Skeletal muscle satellite cell (primary cell): ENCODE measurements around the gene ZNF584.
A peak's percentile ranks its signal among the peaks of the same experiment; 100 is the strongest.
"Not testable (repeated sequence)": the region's sequence is repeated elsewhere in the genome, so short reads cannot be mapped to it uniquely, and the experiment has no call there.

Experiments used
- H3K27me3 ChIP-seq: 2 replicates; pipeline ENCODE4 v1.7.0; 2013; ENCODE audit warnings: low read length; ENCODE audit not compliant: control insufficient read depth, insufficient read depth
- H3K36me3 ChIP-seq: 2 replicates; pipeline ENCODE4 v1.7.0; 2013; ENCODE audit warnings: mild to moderate bottlenecking, control low read depth, low read length; ENCODE audit not compliant: insufficient read depth
- H3K4me1 ChIP-seq: 2 replicates; pipeline ENCODE4 v1.7.0; 2013; ENCODE audit warnings: low read length; ENCODE audit not compliant: control insufficient read depth, insufficient read depth
- H3K4me2 ChIP-seq: 2 replicates; pipeline ENCODE4 v1.7.0; 2013; ENCODE audit warnings: mild to moderate bottlenecking, low read length
- H3K4me3 ChIP-seq: 2 replicates; pipeline ENCODE4 v1.7.0; 2013; ENCODE audit warnings: low read length
- H3K9ac ChIP-seq: 2 replicates; pipeline ENCODE4 v1.7.0; 2013; ENCODE audit warnings: mild to moderate bottlenecking, low read depth, low read length, moderate library complexity
- H3K9me3 ChIP-seq: replicated peaks from 2 replicates; pipeline ENCODE4 v1.7.0; 2013; ENCODE audit warnings: mild to moderate bottlenecking, control low read depth, low read length

ZNF584 gene

DNA sequence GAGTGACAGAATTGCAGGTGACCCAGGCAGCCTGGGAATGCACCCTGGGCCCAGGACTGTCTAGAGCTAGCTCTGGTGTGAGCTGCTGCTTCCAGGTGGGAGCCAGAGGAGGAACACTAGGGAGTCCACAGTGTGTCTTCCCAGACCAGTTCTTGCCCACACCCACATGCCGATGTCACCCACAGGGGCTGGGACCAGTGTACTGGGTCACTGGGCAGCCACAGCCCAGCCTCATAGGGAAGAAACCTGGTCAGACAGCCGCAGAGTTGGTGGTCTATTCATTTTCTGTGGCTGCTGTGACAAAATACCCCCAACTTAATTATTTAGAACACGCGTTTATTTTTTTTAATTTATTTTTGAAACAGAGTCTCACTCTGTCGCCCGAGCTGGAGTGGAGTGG lies 9.9 kb upstream of the ZNF584 start:
- Histone ChIP-seq H3K4me1 (peaks cover 17% of the 10 kb centered on the region), H3K4me2 (no peak overlapping the region), H3K9me3 (no peaks in the 10 kb centered on the region), H3K27me3 (no peaks in the 10 kb centered on the region), H3K4me3 (no peak overlapping the region), H3K9ac (no peak overlapping the region), H3K36me3 (peaks cover 18% of the 10 kb centered on the region)

DNA sequence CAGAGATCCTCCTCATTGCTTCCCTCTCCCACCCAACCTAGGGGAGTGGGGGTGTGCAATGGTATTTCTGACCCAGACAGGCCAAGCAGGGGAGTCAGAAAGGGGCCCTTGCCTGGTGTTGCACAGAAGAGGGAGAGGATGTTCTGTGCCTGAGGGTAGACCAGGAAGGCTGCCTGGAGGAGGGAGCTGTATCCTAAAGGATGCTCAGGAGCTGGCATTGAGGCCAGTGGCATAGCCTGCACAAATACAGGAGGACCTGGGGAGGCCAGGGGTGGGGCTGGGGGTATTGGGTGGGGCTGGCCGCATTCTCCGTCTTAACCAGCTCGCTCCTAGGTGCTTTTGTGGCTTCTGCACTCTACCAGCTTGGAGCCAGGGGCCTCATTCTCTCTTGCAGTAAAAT lies 8.5 kb upstream of the ZNF584 start:
- Histone ChIP-seq H3K9ac (no peak overlapping the region), H3K9me3 (no peaks in the 10 kb centered on the region), H3K4me2 (peak overlapping the region; percentile 98), H3K4me1 (peaks cover 17% of the 10 kb centered on the region), H3K4me3 (no peak overlapping the region), H3K27me3 (no peaks in the 10 kb centered on the region), H3K36me3 (peaks cover 5% of the 10 kb centered on the region)

- no peaks in the 10 kb centered on the region for H3K9me3 ChIP-seq
- peaks cover 17% of the 10 kb centered on the region for H3K4me1 ChIP-seq
- H3K4me3 ChIP-seq, result peak overlapping the region; percentile 82
- H3K4me2 ChIP-seq, result peak overlapping the region; percentile 98
- no peaks in the 10 kb centered on the region for H3K27me3 ChIP-seq
- H3K9ac ChIP-seq, result peak overlapping the region; percentile 75
- no peaks in the 10 kb centered on the region for H3K36me3 ChIP-seq
Measured at GRCh38 chr19:58400316-58400915, 8.0 kb upstream of the ZNF584 start.

DNA sequence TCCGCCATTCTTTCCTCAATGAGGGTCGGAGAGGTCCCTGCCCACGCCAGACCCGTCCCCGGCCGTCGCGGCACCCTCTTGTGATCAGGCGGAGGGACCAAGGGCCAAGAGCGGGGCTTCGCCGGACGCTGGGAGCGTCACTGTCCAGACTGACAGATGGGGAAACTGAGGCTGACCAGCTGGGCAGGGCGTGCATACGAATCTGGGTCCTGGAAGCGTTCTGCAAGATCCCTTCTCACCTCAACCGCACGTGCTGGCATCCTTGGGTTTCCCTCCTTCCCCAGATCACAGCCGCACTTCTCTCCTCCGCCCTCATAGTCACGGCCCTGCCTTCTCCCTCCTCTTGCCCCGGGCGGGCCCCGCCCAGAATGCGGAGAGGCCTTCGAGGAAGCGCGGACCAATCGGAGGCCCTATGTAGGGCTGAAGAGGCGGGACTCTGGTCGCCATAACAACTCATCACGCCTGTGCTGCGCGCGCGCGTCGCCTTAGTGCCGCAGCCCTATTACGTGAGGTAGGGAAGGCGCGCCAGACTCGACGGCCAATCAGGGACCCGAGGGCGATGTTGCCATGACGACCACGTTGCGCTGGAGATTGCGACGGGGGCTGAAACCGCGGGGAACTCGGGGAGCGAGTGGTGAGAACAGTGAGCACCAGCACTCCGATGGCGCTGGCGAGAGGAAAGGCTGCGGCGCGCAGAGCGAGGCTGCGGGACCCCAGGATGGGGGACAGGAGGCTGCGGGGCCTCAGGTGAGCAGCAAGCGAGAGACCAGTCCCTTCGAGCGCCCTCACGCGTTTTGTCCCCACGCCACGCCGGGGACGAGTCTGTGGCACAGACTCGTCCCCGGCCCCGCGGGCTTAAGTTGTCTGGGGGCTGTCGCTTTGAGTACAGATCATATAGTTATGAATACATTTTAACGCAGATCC lies 7.3 kb upstream of the ZNF584 start:
- Histone ChIP-seq H3K4me1 (peaks cover 14% of the 10 kb centered on the region), H3K9me3 (no peaks in the 10 kb centered on the region), H3K4me3 (peak overlapping the region; percentile 82), H3K36me3 (no peaks in the 10 kb centered on the region), H3K4me2 (peak overlapping the region; percentile 98), H3K27me3 (no peaks in the 10 kb centered on the region), H3K9ac (peak overlapping the region; percentile 75)

DNA sequence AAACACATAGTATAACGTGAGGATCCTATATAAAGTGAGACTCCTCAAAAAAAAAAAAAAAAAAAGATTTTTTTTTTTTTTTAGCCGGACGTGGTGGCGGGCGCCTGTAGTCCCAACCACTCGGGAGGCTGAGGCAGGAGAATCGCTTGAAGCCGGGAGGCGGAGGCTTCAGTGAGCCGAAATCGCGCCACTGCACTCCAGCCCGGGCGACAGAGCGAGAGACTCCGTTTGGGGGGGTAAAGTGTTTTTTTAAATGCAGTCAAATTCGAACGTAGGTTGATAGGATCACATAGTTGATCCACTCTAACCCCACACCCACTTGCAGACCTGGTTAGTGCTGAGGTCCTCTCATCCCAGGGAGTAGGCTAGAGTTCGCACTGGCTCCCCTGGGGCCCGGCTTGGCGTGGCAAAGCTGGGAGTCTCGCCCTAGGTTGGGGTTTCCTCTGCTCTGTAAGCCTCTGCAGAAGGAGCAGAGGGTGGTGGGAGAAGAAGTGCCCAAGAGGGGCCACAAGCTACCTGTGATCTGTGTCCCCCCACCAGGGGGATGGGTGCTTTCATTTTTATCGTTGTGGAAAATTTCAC lies 6.5 kb upstream of the ZNF584 start:
- no peaks in the 10 kb centered on the region for H3K9me3 ChIP-seq
- no peaks in the 10 kb centered on the region for H3K27me3 ChIP-seq
- H3K4me2 ChIP-seq, result peak overlapping the region; percentile 88
- no peaks in the 10 kb centered on the region for H3K36me3 ChIP-seq
- H3K4me3 ChIP-seq, result peak overlapping the region; percentile 78
- peak overlapping the region; percentile 64 for H3K9ac ChIP-seq
- peaks cover 14% of the 10 kb centered on the region for H3K4me1 ChIP-seq

- H3K27me3 ChIP-seq, H3K36me3 ChIP-seq, H3K4me2 ChIP-seq, H3K9me3 ChIP-seq, H3K9ac ChIP-seq, H3K4me3 ChIP-seq: not testable (repeated sequence)
- H3K4me1 ChIP-seq, result peaks cover 23% of the 10 kb centered on the region
Measured at GRCh38 chr19:58403920-58404478, 4.5 kb upstream of the ZNF584 start.

DNA sequence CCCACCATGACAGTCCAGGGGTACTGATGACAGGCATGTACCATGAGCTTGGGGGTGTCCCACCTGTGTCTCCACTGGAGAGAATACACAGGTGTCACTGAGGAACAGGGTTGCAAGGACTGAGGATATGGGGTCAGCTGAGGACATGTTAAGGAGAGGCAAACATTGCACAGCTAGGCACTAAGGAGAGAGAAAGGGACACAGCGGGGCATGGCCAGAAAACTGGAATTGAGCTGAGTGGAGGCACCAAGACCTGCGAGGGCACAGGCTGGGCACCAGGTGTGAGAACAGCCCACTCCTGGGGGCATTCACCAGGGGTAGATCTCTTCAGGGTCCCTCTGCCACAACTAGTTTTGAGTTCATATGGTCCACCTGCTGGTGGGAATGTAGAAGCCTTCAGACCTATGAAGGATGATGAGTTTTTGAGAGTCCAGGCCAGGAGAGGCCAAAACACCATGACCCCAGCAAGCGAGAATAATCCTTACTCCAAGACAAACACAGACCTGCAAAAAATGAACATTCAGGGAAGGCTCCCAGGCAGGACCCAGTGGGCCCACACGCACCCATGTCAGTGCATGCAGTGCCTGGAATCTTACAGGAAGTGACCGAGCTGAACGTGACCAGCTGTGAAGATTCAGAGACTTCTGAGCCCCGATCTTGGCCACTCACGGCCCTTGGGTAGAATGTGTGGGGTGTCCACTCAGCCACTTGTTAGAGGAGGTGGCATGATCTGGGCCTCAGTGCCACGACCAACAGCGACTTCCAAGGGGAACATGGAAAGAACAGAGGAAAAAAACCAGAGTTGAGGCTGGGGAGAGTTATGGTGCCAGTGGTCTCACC lies 1.4 kb upstream of the ZNF584 start:
- Histone ChIP-seq H3K9me3 (no peaks in the 10 kb centered on the region), H3K9ac (peak overlapping the region; percentile 98), H3K27me3 (no peaks in the 10 kb centered on the region), H3K4me2 (peak overlapping the region; percentile 97), H3K4me1 (peaks cover 21% of the 10 kb centered on the region), H3K36me3 (no peaks in the 10 kb centered on the region), H3K4me3 (peak overlapping the region; percentile 100)

DNA sequence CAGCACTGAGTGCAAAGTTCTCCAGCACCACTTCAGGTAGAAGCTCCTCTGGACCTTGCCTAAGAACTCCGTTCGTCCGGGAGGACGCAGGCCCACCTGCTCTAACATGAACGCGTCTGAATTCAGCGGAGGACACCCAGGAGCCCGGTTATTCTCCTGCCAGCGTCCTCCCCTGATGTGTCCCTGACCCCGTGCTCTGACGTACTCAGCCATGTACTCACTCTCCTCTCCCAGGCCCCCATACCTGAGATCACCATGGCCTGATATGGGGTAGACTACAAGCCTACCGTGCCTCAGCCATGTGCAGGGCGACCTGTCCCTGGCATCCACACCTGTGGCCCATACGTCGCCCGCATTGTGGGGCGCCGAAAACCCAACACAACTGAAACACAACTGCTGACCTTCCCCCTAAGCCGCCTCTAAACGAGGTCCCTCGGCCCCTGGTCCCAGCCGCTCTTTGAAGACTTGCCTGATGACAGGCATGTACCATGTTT lies 744 bp upstream of the ZNF584 start:
- H3K9ac ChIP-seq, result peak overlapping the region; percentile 98
- peaks cover 4% of the 10 kb centered on the region for H3K36me3 ChIP-seq

DNA sequence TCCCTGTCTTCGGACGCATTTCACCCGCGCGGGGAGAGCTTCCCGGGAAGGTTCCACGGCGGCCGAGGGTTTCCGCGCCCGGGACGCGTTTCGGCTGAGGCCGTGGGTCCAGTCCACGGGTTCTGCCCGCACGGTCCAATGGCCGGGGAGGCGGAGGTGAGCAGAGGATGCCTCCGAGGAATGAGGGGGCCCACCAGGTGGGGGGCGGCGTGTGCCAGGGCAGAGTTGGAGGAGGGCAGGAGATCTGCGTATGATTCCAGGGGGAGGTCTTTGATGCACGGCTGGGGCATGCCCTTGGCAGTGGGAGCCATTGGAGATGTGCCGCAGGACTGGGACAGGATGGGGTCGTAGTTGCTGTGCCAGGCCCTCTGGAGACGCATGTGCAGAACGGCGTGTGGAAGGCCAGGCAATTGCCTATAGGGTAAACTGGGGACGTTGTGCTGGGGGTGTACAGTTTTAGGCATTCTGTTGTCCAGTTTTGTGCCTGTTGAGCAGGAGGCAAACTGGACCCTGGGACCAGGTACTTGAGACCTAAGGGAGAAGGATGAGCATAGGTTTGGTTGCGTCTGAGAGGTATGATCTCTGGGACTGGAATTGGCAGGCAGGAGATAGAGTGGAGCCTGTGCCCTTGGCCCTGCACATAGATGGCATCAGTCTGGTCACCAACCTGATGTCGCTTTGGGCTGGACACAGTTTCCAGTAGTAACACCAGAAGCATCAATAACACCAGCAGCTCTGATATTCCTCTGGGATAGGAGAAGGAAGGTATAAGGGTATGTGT lies 751 bp downstream of the ZNF584 start:
- Histone ChIP-seq H3K4me1 (peaks cover 18% of the 10 kb centered on the region), H3K4me2 (peak overlapping the region; percentile 97), H3K27me3 (no peaks in the 10 kb centered on the region), H3K9me3 (no peaks in the 10 kb centered on the region), H3K4me3 (peak overlapping the region; percentile 100), H3K9ac (peak overlapping the region; percentile 98), H3K36me3 (peaks cover 4% of the 10 kb centered on the region)

More for the DNA sequence above, 744 bp upstream of the ZNF584 start:
- peaks cover 18% of the 10 kb centered on the region for H3K4me1 ChIP-seq
- peak overlapping the region; percentile 97 for H3K4me2 ChIP-seq
- no peaks in the 10 kb centered on the region for H3K9me3 ChIP-seq
- peak overlapping the region; percentile 100 for H3K4me3 ChIP-seq
- H3K27me3 ChIP-seq, result no peaks in the 10 kb centered on the region

DNA sequence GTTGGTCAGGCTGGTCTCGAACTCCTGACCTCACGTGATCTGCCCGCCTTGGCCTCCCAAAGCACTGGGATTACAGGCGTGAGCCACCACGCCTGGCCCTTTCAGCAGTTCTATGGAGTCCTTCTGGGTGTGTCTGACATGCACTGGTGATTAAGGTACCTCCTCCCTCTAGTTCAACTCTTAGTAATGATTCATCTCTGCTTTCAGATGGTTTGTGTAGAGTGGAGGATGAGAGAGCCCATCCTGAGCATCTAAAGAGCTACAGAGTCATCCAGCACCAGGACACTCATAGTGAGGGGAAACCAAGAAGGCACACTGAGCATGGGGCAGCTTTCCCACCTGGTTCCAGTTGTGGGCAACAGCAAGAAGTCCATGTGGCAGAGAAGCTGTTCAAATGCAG lies 8.2 kb downstream of the ZNF584 start:
- no peaks in the 10 kb centered on the region for H3K27me3 ChIP-seq
- no peaks in the 10 kb centered on the region for H3K4me1 ChIP-seq
- H3K9me3 ChIP-seq, result peaks cover 11% of the 10 kb centered on the region
- peaks cover 45% of the 10 kb centered on the region for H3K36me3 ChIP-seq
- no peak overlapping the region for H3K9ac ChIP-seq
- H3K4me3 ChIP-seq, result no peak overlapping the region
- no peak overlapping the region for H3K4me2 ChIP-seq
